Activated T-cell treated with anti-CD3 and anti-CD28 coated beads for 24 hours (primary cell): ENCODE data around the gene MAD1L1.
A peak's percentile ranks its signal among the peaks of the same experiment; 100 is the strongest.

Source experiments
- DNase-seq: peaks from one replicate; pipeline ENCODE4 v3.0.0-alpha.2; 2020; ENCODE audit warnings: low read depth

MAD1L1 gene

DNA sequence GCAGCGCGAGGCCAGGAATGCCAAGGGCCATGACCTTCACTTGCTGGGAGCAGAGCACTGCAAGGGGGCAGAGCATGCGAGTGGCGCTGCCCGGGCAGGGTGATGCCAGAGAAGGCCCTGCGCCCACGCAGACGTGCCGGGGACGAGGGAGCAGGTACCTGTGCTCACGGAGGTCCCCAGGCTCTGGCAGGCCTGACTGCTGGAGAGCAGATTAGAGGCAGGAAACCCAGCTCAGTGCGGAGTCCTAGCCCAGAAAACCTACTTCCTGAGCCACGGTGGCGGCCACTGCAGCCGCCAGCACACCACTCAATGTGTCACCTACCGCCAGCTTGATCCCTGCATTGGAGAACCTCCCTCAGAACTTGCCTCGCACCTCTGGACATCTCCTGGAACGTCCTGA is 148.4 kb downstream of the MAD1L1 start:
- DNase-seq, result no peak

DNA sequence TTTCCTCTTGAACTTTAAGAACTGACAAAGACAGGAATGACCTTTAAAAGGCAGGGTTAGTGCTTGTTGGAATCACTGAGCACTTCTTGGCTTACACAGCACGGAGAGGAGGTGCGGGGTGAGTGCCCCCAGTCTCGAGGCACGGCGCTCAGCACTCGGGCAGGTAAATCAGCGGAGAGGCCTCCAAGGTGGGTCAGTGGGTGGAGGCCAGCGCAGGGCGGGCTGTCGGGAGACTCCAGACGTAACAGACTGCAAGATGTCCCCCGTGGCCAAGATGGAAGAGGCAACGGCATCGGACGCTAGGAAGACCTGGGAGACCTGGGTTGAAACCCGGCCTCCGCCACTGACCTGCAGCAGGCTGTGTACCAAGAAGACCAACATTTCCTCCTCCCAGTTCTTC is 149.4 kb downstream of the MAD1L1 start:
- no peak for DNase-seq

DNA sequence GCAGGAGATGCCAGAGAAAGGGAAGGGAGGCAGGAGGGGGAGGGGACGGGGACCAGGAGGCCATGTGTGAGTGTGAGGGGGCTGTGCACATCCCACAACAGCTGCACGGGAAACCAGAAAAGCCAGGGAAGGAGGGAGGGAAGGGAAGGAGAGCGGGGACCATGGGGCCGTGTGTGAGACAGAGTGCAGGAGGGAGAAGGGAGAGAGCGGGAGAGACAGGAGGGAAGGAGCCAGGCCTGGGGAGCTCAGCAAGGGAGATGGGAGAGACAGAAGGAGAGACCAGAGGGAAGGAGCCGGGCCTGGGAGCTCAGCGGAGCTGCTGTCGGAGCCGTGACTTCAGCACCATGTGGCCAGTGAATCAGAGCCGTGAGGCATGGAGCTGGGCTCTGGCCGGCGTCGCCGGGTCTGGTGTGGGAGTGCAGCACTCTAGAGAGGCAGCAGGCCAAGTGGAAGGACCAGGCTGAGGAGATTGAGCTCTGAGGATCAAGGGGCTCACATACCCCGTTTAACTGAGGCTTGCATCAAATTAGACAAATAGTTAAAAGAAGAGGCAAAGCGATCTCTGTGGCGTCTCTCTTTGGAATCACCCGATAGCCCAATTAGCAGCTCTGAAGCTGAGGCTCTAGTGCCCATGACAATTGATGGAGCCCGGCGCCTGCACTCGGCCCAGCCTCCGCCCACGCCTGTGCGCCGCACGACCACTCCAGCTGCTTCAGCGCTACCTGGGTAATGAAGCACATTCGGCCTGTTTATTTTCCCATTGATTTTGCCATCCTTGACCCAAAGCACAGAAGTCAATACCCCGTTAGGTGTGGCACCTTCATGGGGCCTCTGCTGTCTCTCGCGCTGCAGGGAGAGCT is 150.4 kb downstream of the MAD1L1 start:
- no peak for DNase-seq

DNA sequence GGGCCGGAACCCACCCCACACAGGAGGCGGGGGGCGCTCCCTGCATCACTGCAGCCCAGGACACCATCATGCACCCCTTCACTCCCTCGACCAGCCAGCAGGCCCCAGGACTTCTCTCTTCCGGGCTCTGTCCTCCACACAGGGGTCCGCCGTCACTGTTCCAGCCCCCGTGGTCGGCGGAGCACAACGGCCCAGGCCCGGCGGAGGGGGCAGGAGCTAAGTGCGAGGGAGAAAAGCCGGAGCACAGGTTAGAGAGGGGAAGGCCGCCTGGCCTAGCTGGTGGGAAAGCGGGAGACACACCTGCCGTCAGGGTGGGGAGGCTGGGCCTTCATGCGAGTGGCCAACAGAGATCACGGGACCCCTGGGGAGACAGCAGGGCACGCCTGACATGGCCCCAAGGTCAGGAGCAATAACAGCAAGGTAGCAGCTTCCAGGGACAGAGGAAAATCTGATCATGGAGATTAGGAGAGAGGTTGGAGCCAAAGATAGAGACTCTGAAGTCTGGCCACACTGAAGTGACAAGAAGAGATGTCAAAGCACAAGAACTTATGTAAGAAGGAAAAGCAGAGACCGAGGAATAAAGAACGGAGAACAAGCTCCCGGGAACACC is 151.1 kb downstream of the MAD1L1 start:
- DNase-seq, result no peak

DNA sequence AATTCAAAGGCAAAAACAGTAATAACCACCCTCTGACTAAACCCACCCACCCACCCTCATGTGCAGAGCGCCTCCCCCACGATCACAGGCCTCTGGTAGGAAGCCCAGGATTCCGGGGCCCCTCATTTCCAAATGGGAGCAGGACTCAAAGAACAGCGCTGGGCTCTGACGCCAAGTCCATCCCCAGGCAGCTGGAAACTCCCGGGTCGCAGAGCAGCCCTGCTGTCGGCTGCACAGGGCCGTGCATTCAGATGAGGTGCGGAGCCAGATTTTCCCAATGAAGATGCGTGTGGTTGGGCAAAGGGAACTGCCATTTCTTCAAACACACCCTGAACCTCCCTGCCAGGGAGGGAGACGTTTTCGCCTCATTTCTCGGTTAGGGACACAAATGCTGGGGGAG is 152.3 kb downstream of the MAD1L1 start:
- DNase-seq, result no peak

DNA sequence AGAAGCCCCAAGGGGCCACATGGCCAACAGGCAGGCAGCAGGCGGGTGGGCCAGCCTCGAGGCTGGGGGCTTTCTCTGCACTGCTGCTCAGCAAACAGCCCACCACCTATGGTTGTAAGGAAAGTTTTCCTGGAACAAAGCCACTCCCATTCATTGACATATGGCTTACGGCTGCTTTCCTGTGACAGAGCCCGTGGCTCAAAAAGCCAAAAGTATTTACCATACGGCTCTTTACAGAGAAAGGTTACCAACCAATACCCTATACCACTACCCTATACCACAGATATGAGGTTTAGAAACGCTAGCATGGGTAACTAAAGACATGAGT is 152.7 kb downstream of the MAD1L1 start:
- DNase-seq, result no peak

DNA sequence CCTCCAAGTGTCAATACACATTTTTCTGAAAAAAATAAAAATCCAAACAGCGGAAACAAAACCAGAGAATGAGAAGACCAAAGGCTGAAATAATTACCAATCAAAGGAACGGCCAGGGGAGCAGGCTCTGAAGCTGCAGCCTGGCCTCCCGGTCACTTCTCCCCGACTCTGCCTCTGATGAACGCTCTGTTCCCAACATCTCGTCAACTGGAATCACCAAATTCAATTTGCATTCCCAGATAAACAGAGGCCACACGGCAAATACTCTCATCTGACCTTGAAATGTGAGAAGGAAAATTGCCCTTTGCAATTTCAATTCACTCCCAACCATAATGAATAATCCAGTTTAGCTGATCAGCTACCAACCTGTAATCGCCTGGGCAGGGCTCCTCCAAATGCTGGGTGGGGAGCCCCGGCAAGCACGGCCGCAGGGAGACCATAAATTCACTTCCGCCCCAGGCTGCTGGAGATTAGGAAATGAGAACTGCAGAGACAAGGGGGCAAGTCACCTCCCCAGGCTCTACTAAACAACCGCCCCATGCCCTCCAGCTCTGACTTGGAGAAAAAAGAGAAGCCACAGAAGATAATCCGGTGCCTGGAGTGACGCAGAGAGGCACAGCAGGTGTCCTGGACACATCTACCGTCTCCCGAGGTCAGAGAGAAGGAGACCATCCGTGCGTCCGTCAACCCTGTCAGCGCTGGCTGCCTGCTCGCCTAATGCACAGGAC is 153.2 kb downstream of the MAD1L1 start:
- DNase-seq, result no peak

DNA sequence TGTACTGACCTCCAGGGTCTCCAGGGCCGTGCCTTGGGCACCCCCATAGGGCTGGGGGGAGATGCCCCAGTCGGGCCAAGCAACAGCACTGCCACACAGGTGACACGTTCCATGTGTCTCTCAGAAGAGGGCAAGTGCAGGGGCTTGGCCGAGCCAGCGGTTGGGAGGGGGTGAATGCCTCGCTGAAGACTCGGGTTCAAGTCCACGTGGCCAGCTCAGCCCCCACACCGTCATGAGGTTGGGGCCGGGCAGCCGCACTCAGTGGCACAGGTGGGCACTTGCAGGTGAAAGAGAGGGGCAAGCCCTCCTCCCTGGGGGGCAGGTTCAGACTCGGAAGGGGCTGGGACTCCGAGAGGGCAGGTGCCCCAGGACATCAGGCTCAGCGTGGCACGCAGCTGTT is 153.8 kb downstream of the MAD1L1 start:
- no peak for DNase-seq

DNA sequence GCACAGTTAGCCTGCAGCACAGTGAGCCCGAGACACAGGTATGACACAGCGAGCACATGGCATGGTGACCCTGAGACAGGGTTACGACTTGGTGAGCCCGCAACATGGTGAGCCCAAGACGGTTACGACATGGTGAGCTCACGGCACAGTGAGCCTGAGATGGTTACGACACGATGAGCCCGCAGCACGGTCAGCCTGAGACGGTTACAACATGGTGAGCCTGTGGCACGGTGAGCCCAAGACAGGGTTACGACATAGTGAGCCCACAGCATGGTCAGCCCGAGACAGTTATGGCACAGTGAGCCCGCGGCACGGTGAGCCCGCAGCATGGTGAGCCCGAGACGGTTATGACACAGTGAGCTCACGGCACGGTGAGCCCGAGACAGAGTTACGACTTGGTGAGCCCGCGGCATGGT is 156.1 kb downstream of the MAD1L1 start:
- no peak for DNase-seq

DNA sequence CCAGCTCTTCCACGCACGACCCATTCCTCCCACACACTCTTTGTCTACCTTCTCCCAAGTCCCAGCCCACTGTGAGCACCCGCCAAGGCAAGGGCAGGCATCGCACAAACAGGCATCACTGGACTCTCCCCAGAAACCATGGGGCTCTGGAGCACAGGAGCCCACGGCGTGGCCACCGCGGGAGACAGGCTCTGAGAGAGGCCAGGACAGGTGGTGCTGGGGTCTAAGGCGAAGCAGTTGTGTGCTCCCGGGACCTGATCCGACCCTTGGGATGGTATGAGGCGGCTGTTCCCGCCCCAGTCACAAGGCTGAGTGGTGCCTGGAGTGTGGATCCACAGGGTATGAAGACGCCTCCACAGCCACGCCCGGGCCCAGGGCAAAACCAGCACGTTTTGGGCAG is 156.9 kb downstream of the MAD1L1 start:
- DNase-seq, result no peak

DNA sequence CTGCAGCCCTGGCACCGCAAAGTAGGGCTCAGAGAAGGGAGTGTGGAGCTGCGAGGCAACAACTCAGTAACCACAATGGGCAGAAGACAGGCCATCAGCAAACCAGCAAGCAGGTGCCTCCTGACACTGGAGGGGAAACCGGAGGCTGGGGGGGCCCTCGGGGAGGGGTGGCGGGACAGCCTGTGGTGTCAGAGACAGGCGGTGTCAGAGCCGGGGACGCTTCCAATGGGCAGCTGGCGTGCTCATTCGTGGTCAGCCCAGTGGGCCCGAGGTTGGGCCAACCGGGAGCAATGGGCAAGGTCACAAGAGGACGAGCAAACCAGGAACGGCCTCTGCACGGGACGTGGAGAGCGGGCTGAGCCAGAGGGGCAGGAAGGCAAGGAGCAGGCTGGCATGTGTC is 158.1 kb downstream of the MAD1L1 start:
- no peak for DNase-seq

DNA sequence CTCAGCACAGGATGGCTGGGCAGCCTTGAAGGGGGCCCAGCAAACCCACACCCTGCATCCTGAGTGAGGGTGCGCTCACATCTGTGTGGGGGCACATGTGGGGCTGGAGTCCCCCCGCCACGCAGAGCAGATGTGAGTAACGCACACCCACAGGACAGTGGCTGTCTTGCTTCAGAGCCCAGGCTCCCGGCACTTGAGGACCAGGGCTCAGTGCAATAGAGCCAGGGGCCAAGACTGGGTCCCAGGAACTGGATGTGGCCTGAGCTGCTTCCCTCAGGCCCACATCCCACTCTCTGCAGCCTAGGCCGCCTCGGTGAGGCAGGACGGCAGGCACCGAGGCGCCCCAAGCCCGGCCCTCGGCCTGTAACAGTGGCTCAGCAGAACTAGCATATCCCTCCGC is 159.9 kb downstream of the MAD1L1 start:
- DNase-seq, result no peak

DNA sequence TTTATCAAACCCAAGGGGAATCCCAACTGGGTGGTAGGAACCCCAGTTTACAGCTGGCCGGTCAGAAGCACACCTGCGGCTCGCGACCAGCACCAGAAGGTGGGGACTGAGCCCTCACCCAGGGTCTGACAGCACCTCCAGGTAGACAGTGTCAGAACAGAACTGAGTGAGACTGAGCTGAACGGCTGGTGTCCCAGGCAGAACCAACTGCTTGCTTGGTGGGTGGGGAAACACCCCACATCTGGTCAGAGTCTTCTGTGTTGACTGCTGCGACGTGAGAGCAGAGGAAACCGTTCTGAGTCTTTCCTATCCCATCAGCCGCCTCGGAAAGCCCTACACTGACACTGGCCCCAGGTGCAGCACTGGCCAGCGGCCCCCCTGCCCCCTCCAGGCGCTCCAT is 160.7 kb downstream of the MAD1L1 start:
- no peak for DNase-seq

DNA sequence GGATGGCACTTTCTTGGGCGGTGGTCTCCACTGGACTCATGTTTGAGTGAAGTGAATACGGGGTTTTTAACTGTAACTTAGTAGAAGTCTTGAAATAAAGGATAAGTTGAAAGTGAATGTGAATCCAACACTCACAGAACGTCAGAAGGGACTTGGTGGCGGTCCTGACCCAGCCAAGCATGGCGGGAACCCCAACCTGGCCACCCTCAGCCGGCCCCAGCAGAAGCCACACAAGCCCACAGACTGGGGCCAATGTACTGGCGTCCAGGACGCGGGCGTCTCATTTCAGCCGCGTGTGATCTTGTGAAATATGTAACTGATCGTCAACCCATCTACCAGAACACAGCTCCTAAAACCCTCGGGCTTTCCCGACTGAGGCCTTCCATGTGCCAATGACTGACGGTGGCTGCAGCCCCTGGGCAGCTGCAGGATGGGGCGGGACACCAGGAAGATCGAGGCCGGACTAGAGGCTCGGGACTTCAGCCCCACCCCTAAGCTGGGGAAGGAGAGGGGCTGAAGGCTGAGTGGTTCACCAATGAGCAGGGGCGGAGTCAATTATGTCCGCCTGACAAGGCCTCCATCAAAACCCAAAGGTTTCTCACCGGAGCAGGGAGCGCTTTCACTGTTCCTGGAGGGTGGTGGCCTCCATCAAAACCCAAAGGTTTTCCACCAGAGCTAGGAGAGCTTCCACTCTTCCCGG is 161.5 kb downstream of the MAD1L1 start:
- DNase-seq, result no peak

DNA sequence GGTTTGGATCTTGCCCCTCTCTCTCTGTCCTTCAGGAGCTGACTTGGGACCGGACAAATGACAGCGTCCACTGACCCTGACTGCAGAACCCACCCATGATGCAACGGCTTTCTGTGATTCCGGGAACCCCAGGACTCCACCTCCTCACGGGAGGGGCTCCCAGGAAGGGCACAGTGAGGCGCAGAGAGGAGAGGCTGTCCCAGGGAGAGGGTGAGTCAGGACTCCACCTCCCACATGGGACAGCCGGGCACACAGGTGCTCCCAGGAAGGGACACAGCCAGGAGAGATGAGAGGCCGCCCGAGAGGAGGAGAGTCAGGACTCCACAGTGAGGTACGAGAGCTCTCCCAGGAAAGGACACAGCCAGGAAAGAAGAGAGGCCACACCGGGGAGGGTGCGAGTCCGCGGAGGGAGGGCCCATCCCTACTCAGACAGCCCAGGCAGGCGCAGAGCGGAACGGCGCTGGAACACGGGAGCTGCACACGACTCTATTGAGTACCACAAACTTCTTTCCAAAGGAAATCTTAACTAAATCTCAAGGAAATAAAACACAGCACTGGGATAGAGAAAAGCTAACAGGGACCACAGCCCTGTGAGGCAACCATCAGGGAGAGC is 162.5 kb downstream of the MAD1L1 start:
- no peak for DNase-seq

DNA sequence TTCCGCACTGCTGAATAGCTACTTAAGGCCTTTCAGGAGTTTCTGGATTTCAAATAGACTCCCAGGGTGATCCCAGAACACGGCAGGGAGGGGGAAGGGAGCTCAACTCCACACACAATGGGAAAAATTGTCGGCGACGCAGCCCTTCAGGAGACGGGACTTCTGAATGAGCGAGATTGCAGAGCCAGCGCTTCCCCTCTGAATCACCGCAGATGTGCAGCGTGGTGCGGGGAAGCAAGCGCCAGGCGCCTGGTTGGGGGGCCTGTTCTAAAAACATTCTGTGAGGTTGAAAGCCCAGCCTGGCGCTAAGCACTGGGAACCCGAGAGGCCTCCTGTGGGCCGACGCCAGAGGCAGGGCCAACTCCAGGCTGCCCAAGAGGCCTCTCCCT is 163.3 kb downstream of the MAD1L1 start:
- no peak for DNase-seq

DNA sequence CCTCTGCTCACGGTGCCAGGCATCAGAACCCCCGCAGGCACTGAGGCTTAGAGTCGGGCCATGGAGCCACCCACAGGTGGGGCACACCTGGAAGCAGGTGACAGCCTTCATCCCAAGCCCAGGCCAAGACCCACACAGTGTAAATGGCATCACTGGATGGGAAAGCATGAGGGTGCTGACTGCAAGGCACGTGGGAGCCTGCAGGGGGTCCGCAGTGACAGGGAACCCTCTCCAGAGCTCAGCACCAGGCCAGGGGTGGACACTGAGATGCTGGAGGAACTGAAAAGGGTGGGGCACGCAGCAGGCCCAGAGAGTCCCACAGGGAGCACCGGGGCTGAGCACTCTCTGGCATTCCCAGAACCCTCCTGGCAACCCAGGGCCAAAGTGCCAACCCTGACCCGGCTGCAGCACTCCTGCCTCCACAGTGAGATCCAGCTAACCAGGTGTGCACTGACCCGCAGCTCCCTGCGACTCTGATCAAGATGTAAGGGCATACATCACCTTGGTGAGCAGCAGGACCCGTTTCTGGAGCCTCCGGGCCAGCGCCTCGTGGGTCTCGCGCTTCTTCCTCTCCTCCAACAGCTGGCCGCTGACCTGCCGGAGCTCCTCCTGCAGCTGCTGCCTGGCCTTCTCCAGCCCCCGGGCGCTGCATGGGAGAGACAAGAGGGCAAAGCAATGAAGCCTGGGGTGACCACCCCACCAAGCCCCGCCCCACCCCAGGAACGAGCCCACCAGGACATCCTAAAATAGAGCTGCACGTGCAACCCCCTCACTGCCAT is 163.9 kb downstream of the MAD1L1 start:
- DNase-seq, result no peak

DNA sequence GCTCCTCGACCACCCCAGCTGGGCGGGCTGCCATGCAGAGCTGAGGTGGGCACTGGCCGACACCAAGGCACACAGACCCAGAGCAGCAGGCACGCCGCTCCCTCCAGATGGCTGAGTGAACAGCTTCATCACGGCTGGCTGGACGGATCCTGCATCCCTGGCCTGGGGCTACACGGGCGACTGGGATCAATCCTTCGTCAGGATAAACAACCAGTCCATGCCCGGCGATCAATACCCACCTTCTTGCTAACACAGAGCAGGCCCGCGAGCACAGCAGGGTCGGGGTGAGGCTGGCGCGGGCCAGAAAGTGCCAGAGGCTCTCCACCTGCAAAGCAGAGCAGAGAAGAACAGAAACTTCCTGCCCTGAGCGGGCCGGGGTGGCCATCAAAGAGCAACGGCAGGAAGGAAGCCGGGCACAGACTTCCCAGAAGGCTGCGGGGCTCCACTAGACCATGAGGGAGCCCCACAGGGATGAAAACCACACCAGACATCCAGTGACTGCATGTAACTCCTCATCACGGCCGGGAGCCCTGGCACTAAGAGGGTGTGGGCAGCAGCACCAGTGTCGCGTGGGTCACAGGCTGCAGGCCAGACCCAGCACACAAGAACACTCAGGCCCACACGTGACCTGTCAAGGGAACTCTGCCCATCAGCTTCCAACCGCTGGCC is 166.4 kb downstream of the MAD1L1 start:
- DNase-seq, result peak; percentile 16

DNA sequence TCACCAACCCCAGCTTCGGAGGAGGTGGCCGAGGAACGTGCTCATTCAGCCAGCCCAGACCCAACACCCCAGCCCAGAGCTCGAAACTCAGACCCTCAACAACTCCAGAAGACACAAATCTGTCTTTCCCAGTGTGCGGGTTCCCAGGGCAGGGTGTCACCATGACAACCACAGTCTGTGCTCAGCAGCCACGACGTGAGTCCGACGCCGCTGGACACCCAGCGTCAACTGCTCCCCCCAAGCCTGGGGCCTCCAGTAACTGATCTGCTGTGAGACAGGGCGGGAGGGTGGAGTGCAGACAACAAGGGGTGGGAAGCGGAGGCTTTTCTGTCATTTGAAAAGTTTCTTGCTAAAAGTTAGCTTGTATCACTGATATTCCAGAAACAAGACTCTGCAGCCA is 167.2 kb downstream of the MAD1L1 start:
- no peak for DNase-seq

DNA sequence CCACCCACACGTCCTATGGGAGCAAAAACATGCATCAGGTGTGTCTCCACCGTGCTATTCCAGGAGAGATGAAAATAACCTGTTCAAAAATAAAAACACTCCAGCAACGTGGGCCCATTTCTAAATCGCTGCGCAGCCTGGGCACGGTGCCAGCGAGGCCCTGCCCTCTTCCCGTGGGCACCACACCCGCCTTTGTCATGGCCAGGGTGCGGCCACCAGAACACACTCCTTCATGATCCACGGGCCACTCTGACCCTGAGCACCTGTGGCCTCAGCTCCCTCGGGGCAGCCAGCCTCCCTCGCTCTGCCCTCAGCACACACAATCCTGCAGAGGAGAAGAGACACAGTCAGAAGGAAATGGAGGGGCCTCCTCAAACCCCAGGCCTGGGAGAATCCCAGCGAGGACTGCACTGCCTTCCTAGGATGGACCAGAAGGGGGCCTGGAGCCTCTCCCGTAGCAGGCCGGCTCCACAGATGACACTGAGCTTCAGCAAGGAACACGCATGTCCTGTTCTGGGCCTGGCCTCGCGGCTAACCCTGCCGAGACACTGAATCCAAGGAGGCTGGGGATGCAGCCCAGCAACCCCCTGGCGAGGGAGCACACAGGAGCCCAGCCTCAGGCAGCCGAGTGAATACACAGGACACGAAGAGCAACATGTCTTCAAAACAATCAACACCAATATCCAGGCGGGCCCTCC is 169.0 kb downstream of the MAD1L1 start:
- no peak for DNase-seq
